K562 (cell line): ENCODE results near the gene COL4A6. TPM values are rescaled to one million over a fixed set of nuclear protein-coding genes. Genes with fewer than 3 reads are reported as not detected.

Experiments used
- ATAC-seq: fragments of 200-7000 bp; cut with Tn5 transposase; 3 replicates; pipeline ENCODE4 v1.9.1; 2020; ENCODE audit warnings: moderate library complexity
- BruUV-seq: library from RNA; stranded (reverse); fragments of 400-500 nt; replicated peaks from 2 replicates; lab custom pipeline; 2021; lab: Mats Ljungman, UMichigan
- CTCF ChIA-PET: fragments of 300-600 bp; formaldehyde crosslinking; extraction: SDS; loops from one replicate; lab custom pipeline; 2021; ENCODE audit warnings: low intra/inter-chr PET ratio; lab: Yijun Ruan, JAX
- POLR2A ChIA-PET: fragments of 300-600, 350-650 bp; sonication (Branson Sonifier 250); formaldehyde crosslinking; extraction: SDS; loops from one replicate; lab custom pipeline; 2021; ENCODE audit warnings: antibody characterized with exemption, inconsistent platforms; lab: Yijun Ruan, JAX
- DNase-seq, 4 experiments: peaks; one replicate each; pipeline versions ENCODE4 v3.0.0 to v3.0.0-alpha.2; 2011 to 2018; ENCODE audit warnings: low spot score in 3 of 4, mixed read lengths in 3 of 4; ENCODE audit errors: extremely low read depth in 1 of 4
- FAIRE-seq: peaks from 2 replicates; lab custom pipeline; 2011; peaks lifted over from hg19 to GRCh38; lab: Jason Lieb, UNC
- H2AFZ ChIP-seq: 2 replicates; pipeline ENCODE4 v1.6.0; 2011; ENCODE audit warnings: low read depth, low read length, control low read depth, inconsistent platforms
- H3K27ac ChIP-seq: fragments of 200-600 bp; 3 replicates; pipeline ENCODE4 v1.8.0; 2011; ENCODE audit warnings: low read depth, mild to moderate bottlenecking, control low read depth, inconsistent platforms, low read length, moderate library complexity, mixed read lengths; ENCODE audit errors: extremely low read depth
- H3K27me3 ChIP-seq, 2 experiments: fragments of 300-600 bp in 1 of 2; 2 replicates in 1 of 2; 3 replicates in 1 of 2; pipeline versions ENCODE4 v1.6.0 to v1.8.0; 2011; ENCODE audit warnings: inconsistent platforms in 2 of 2, low read length in 2 of 2, mild to moderate bottlenecking in 1 of 2, mixed read lengths in 1 of 2, moderate library complexity in 1 of 2; ENCODE audit not compliant: control insufficient read depth in 2 of 2, insufficient read depth in 2 of 2
- H3K36me3 ChIP-seq: fragments of 300-600 bp; 3 replicates; pipeline ENCODE4 v1.8.0; 2011; ENCODE audit warnings: mild to moderate bottlenecking, low read length, inconsistent platforms; ENCODE audit not compliant: control insufficient read depth, insufficient read depth
- H3K4me1 ChIP-seq, 2 experiments: fragments of 200-600 bp in 1 of 2; replicated peaks in 1 of 2; 2 replicates in 1 of 2; 3 replicates in 1 of 2; pipeline versions ENCODE4 v1.5.1 to v1.8.0; 2011; ENCODE audit warnings: inconsistent platforms in 2 of 2, low read length in 2 of 2, mild to moderate bottlenecking in 1 of 2, mixed read lengths in 1 of 2, moderate library complexity in 1 of 2; ENCODE audit not compliant: control insufficient read depth in 2 of 2, insufficient read depth in 2 of 2
- H3K4me2 ChIP-seq: 2 replicates; pipeline ENCODE4 v1.6.1; 2011; ENCODE audit warnings: low read length, control low read depth, inconsistent platforms, mixed read lengths; ENCODE audit not compliant: insufficient read depth
- H3K4me3 ChIP-seq: fragments of 200-600 bp; sonication (generic), shearing (Covaris generic); 2 replicates; pipeline ENCODE4 v1.5.1; 2016; ENCODE audit warnings: control low read depth, inconsistent platforms
- H3K79me2 ChIP-seq: fragments of 200-600 bp; 3 replicates; pipeline ENCODE4 v1.8.0; 2011; ENCODE audit warnings: low read length, inconsistent platforms; ENCODE audit not compliant: control insufficient read depth, insufficient read depth
- H3K9ac ChIP-seq, 2 experiments: 2 replicates each; pipeline versions ENCODE4 v1.6.0 to v1.6.1; 2011; ENCODE audit warnings: low read depth in 2 of 2, low read length in 2 of 2, control low read depth in 1 of 2, inconsistent platforms in 1 of 2, mild to moderate bottlenecking in 1 of 2, mixed read lengths in 1 of 2; ENCODE audit not compliant: insufficient read depth in 1 of 2
- H3K9me1 ChIP-seq: one replicate; pipeline ENCODE4 v1.6.0; 2011; ENCODE audit warnings: inconsistent platforms, mild to moderate bottlenecking, low read length, moderate library complexity; ENCODE audit not compliant: control insufficient read depth, insufficient read depth
- H3K9me3 ChIP-seq: replicated peaks from 2 replicates; pipeline ENCODE4 v1.5.1; 2011; ENCODE audit warnings: low read depth, low read length, inconsistent platforms; ENCODE audit not compliant: control insufficient read depth, insufficient read depth
- H4K20me1 ChIP-seq: replicated peaks from 2 replicates; pipeline ENCODE4 v1.6.1; 2011; ENCODE audit warnings: low read length, inconsistent platforms, mixed read lengths; ENCODE audit not compliant: control insufficient read depth, insufficient read depth
- BDP1 ChIP-seq: IDR thresholded peaks from 3 replicates; pipeline ENCODE4 v1.6.1; 2011; ENCODE audit not compliant: insufficient read length, insufficient read depth
- CBX5 ChIP-seq: IDR thresholded peaks from 2 replicates; pipeline ENCODE4 v1.6.1; 2014; ENCODE audit warnings: low read depth, borderline replicate concordance
- CREB3L1 ChIP-seq: fragments of 450-650 bp; IDR thresholded peaks from 2 replicates; pipeline ENCODE4 v1.6.1; 2014; ENCODE audit warnings: low read depth, mild to moderate bottlenecking, moderate library complexity, borderline replicate concordance
- EGR1 ChIP-seq: fragments of 450-650 bp; conservative IDR thresholded peaks from 2 replicates; pipeline ENCODE4 v1.6.1; 2017; ENCODE audit warnings: mild to moderate bottlenecking
- ELF2 ChIP-seq: fragments of 250-450 bp; sonication (Bioruptor Pico); IDR thresholded peaks from 2 replicates; pipeline ENCODE4 v1.5.0; 2021; ENCODE audit warnings: mild to moderate bottlenecking
- ID3 ChIP-seq, 2 experiments: fragments of 250-450 bp in 1 of 2; fragments of 450-650 bp in 1 of 2; sonication (Bioruptor Pico) in 1 of 2; IDR thresholded peaks; 2 replicates each; pipeline versions ENCODE4 v1.6.1 to v1.8.0; 2016 to 2021; ENCODE audit warnings: mild to moderate bottlenecking in 2 of 2, moderate library complexity in 2 of 2, missing compliant biosample characterization in 1 of 2, missing genetic modification characterization in 1 of 2
- KLF16 ChIP-seq: IDR thresholded peaks from 2 replicates; pipeline ENCODE4 v1.6.1; 2016; ENCODE audit warnings: antibody characterized with exemption
- OTX1 ChIP-seq: fragments of 450-650 bp; formaldehyde crosslinking; IDR thresholded peaks from 2 replicates; pipeline ENCODE4 v1.4.0; 2022; ENCODE audit warnings: mild to moderate bottlenecking
- POLR2A ChIP-seq: fragments of 450-650 bp; conservative IDR thresholded peaks from 2 replicates; pipeline ENCODE4 v1.6.1; 2016
- PPARD ChIP-seq: fragments of 250-450 bp; sonication (Bioruptor Pico); IDR thresholded peaks from 2 replicates; pipeline ENCODE4 v1.8.0; 2022; ENCODE audit warnings: inconsistent platforms, mild to moderate bottlenecking, moderate library complexity
- STAT6 ChIP-seq: sonication (generic); formaldehyde crosslinking; IDR thresholded peaks from 2 replicates; pipeline ENCODE4 v1.8.1; 2023; ENCODE audit warnings: mild to moderate bottlenecking, missing genetic modification reagents
- ZNF512 ChIP-seq: IDR thresholded peaks from 2 replicates; pipeline ENCODE4 v1.6.1; 2016; ENCODE audit warnings: missing genetic modification characterization, missing compliant biosample characterization
- WGBS: fragments of 100-300 bp; shearing (Covaris generic); methylation state at CpG from one replicate; pipeline ENCODE4 v1.1.6; 2016; ENCODE audit warnings: low coverage, mixed read lengths; ENCODE audit not compliant: insufficient coverage; ENCODE audit errors: missing lambda C conversion rate; 5-methylcytosine and 5-hydroxymethylcytosine counted together
- in situ Hi-C: fragments of 300-500 bp; cut with MboI; formaldehyde crosslinking; loops from 4 replicates; pipeline ENCODE4 v1.15.0; 2018; ENCODE audit warnings: inconsistent platforms, mixed read lengths
- intact Hi-C: fragments of 100-400 bp; cut with micrococcal nuclease; formaldehyde crosslinking; loops from 2 replicates; pipeline ENCODE4 v1.14.2; 2022
- polyA plus RNA-seq, 8 experiments: library from polyadenylated mRNA; depleted of rRNA in 4 of 8; stranded (reverse) in 5 of 8; unstranded in 3 of 8; fragments of >200 nt; fragmentation: Nextera tagmentation in 2 of 8; fragmentation: Illumina TruSeq in 1 of 8; extraction: Ambion mirVana in 2 of 8; extraction: Trizol in 1 of 8; gene quantifications; 2 replicates each; pipeline versions ENCODE4 v1.2.1 to v1.2.3, GENCODE V29; 2011 to 2014; ENCODE audit warnings: inconsistent platforms in 1 of 8, missing spikeins in 1 of 8
- total RNA-seq, 7 experiments: library from RNA; depleted of rRNA in 6 of 7; stranded (reverse); fragments of >200 nt in 6 of 7; fragmentation: Illumina TruSeq in 2 of 7; extraction: Trizol in 2 of 7; gene quantifications; 2 replicates each; pipeline versions ENCODE4 v1.2.1 to v1.2.3, GENCODE V29; 2011 to 2021; ENCODE audit warnings: low replicate concordance in 1 of 7

COL4A6 gene
- total and polyA plus RNA-seq, 9 of the 15 experiments (the other 6 are each of a cell fraction or from before 2014, with no cell fraction given) = 0.02 to 0.05 TPM; not detected in 7

GRCh38 chrX:108399418-108400165 is 38.6 kb downstream of the COL4A6 start (continued):
- TF ChIP-seq ZNF512 (tag) (no peak), ELF2 (CRISPR knock-in tag) (no peak), CBX5 (no peak), CREB3L1 (no peak)

GRCh38 chrX:108397627-108398391 is 40.4 kb downstream of the COL4A6 start:
- H3K4me3 ChIP-seq = no peak overlapping the region
- H3K9me3 ChIP-seq = no peaks in the 10 kb centered on the region
- POLR2A ChIA-PET = no interaction called here
- ATAC-seq (no peak), DNase-seq (no peak), FAIRE-seq (no peak)
- WGBS = 3% methylated on average over 6 of the region's 6 CpGs
- H4K20me1 ChIP-seq = no peaks in the 10 kb centered on the region
- H3K27me3 ChIP-seq = no peaks in the 10 kb centered on the region
- intact Hi-C loops (no loop called here), in situ Hi-C loops (no loop called here)
- no peaks in the 10 kb centered on the region for H3K9me1 ChIP-seq
- CTCF ChIA-PET = no interaction called here
- no peak for TF ChIP-seq ID3 (CRISPR knock-in tag; IDR thresholded peaks at IDR 0.05)
- no peak for TF ChIP-seq ID3 (tag; IDR thresholded peaks at IDR 0.05)
- no peak for TF ChIP-seq EGR1
- TF ChIP-seq PPARD (CRISPR knock-in tag) = no peak
- no peak for TF ChIP-seq KLF16
- no peak for TF ChIP-seq OTX1 (CRISPR knock-in tag)
- TF ChIP-seq STAT6 (CRISPR knock-in tag) = no peak
- TF ChIP-seq BDP1 = no peak
- no peak for TF ChIP-seq POLR2A
- no TSS peak for BruUV-seq
- H3K36me3 ChIP-seq = no peaks in the 10 kb centered on the region
- H3K27ac ChIP-seq = no peak overlapping the region
- no peaks in the 10 kb centered on the region for H3K4me1 ChIP-seq
- H3K79me2 ChIP-seq = no peaks in the 10 kb centered on the region
- H3K4me2 ChIP-seq = no peak overlapping the region
- H3K9ac ChIP-seq = no peak overlapping the region
- no peak overlapping the region for H2AFZ ChIP-seq
